GM12878 (cell line): ENCODE data around the gene SAMD4A. TPM values are rescaled to one million over a fixed set of nuclear protein-coding genes. Genes with fewer than 3 reads are reported as not detected.

Experiments used
- E2F4 ChIP-seq: IDR thresholded peaks from 2 replicates; pipeline ENCODE4 v1.6.1; 2012; ENCODE audit warnings: low read depth, low read length, improper control_type of control experiment
- E4F1 ChIP-seq: fragments of 450-650 bp; IDR thresholded peaks from 2 replicates; pipeline ENCODE4 v1.6.1; 2018; ENCODE audit warnings: borderline replicate concordance, mild to moderate bottlenecking; ENCODE audit not compliant: partially characterized antibody
- EED ChIP-seq: sonication (generic); IDR thresholded peaks from 2 replicates; pipeline ENCODE4 v1.6.1; 2016; ENCODE audit warnings: antibody characterized with exemption, low read depth
- GATAD2B ChIP-seq: fragments of 450-650 bp; conservative IDR thresholded peaks from 2 replicates; pipeline ENCODE4 v1.6.1; 2017; ENCODE audit warnings: low read depth, mild to moderate bottlenecking, moderate library complexity
- RAD51 ChIP-seq: fragments of 450-650 bp; IDR thresholded peaks from 2 replicates; pipeline ENCODE4 v1.6.1; 2016; ENCODE audit warnings: moderate library complexity, mild to moderate bottlenecking, inconsistent platforms
- SKIL ChIP-seq: fragments of 450-650 bp; IDR thresholded peaks from 2 replicates; pipeline ENCODE4 v1.6.1; 2017; ENCODE audit warnings: mild to moderate bottlenecking, low read depth, inconsistent platforms; ENCODE audit not compliant: poor library complexity, severe bottlenecking
- SMAD5 ChIP-seq: IDR thresholded peaks from 2 replicates; pipeline ENCODE4 v1.6.1; 2016; ENCODE audit warnings: antibody characterized with exemption, low read depth
- SP1 ChIP-seq: IDR thresholded peaks from one replicate; pipeline ENCODE4 v1.6.1; 2011; ENCODE audit warnings: low read depth, low read length
- polyA plus RNA-seq, 11 experiments: library from polyadenylated mRNA; depleted of rRNA in 4 of 11; unstranded in 6 of 11; stranded (reverse) in 5 of 11; fragments of >200 nt; fragmentation: Nextera tagmentation in 4 of 11; fragmentation: Illumina TruSeq in 1 of 11; extraction: Ambion mirVana in 4 of 11; extraction: Trizol in 1 of 11; gene quantifications; 1 replicate in 1 of 11; 2 replicates in 10 of 11; pipeline versions ENCODE4 v1.2.1 to v1.2.3, GENCODE V29; 2011 to 2016; ENCODE audit warnings: inconsistent platforms in 2 of 11, missing spikeins in 2 of 11, low read depth in 1 of 11
- total RNA-seq, 4 experiments: library from RNA; depleted of rRNA in 3 of 4; stranded (reverse); fragments of >200 nt in 3 of 4; fragmentation: Illumina TruSeq in 1 of 4; extraction: Trizol in 1 of 4; gene quantifications; 2 replicates each; pipeline versions ENCODE4 v1.2.1 to v1.2.3, GENCODE V29; 2013 to 2021
- TF ChIP-seq, protein P1 (sequence below): fragments of 450-650 bp; conservative IDR thresholded peaks from 2 replicates; pipeline ENCODE4 v1.6.1; 2017; ENCODE audit warnings: mild to moderate bottlenecking, moderate library complexity
- TF ChIP-seq, protein P2 (sequence below): fragments of 450-650 bp; IDR thresholded peaks from 2 replicates; pipeline ENCODE4 v1.6.1; 2018; ENCODE audit warnings: mild to moderate bottlenecking, low read depth, moderate library complexity; ENCODE audit not compliant: partially characterized antibody

SAMD4A gene
- total and polyA plus RNA-seq, 10 of the 15 experiments (the other 5 are each of a cell fraction or from before 2014, with no cell fraction given), result 0.05 to 0.56 (median 0.31) TPM

DNA sequence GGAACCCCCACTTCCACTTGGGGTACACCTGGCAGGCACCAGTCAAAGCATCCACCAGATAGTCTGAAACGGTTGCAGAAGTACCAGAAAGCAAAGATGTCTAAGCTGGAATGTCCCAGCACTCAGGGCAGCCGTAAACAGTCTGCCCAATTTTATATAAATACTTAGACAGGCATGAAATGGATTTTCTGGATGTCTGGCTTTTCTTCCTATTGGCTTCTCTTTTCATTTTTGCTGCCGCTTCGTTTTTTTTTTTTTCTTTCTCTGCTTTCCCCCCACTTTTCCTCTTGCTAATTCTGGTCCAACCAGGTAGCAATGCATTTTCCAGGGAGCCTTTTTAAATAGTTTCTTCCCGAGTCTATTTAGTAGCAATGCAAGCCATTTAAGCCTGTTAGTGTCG, 168.0 kb downstream of the SAMD4A start (continued):
- TF ChIP-seq SKIL (no peak), GATAD2B (no peak), E2F4 (no peak), E4F1 (no peak), RAD51 (no peak), SMAD5 (no peak), SP1 (no peak), EED (no peak)
- TF ChIP-seq, protein P1, sequence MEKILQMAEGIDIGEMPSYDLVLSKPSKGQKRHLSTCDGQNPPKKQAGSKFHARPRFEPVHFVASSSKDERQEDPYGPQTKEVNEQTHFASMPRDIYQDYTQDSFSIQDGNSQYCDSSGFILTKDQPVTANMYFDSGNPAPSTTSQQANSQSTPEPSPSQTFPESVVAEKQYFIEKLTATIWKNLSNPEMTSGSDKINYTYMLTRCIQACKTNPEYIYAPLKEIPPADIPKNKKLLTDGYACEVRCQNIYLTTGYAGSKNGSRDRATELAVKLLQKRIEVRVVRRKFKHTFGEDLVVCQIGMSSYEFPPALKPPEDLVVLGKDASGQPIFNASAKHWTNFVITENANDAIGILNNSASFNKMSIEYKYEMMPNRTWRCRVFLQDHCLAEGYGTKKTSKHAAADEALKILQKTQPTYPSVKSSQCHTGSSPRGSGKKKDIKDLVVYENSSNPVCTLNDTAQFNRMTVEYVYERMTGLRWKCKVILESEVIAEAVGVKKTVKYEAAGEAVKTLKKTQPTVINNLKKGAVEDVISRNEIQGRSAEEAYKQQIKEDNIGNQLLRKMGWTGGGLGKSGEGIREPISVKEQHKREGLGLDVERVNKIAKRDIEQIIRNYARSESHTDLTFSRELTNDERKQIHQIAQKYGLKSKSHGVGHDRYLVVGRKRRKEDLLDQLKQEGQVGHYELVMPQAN, result no peak
- TF ChIP-seq, protein P2, sequence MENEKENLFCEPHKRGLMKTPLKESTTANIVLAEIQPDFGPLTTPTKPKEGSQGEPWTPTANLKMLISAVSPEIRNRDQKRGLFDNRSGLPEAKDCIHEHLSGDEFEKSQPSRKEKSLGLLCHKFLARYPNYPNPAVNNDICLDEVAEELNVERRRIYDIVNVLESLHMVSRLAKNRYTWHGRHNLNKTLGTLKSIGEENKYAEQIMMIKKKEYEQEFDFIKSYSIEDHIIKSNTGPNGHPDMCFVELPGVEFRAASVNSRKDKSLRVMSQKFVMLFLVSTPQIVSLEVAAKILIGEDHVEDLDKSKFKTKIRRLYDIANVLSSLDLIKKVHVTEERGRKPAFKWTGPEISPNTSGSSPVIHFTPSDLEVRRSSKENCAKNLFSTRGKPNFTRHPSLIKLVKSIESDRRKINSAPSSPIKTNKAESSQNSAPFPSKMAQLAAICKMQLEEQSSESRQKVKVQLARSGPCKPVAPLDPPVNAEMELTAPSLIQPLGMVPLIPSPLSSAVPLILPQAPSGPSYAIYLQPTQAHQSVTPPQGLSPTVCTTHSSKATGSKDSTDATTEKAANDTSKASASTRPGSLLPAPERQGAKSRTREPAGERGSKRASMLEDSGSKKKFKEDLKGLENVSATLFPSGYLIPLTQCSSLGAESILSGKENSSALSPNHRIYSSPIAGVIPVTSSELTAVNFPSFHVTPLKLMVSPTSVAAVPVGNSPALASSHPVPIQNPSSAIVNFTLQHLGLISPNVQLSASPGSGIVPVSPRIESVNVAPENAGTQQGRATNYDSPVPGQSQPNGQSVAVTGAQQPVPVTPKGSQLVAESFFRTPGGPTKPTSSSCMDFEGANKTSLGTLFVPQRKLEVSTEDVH, result no peak
